Measurements from ENCODE around the gene UQCRH. TPM values are rescaled to one million over a fixed set of nuclear protein-coding genes. Genes with fewer than 3 reads are reported as not detected.
"Not testable (repeated sequence)": the region's sequence is repeated elsewhere in the genome, so short reads cannot be mapped to it uniquely, and the experiment has no call there.

UQCRH gene
- total and polyA plus RNA-seq, 2 of the 8 experiments (the other 6 are each of a cell fraction or from before 2014, with no cell fraction given): 626 to 1,112 TPM

- H4K91ac ChIP-seq (replicated peaks; ENCODE audit: insufficient read length, low read length); H4K8ac ChIP-seq (ENCODE audit: extremely low read depth, insufficient read depth, low read length); DNase-seq (ENCODE audit: low read depth in 1 of 2, low spot score in 2 of 2); H3K4ac ChIP-seq (replicated peaks; ENCODE audit: insufficient read length, low read depth, low read length); H3K56ac ChIP-seq (replicated peaks; ENCODE audit: insufficient read length, low read depth, low read length); H3K4me2 ChIP-seq (ENCODE audit: insufficient read depth in 1 of 2, low read depth in 2 of 2, low read length in 2 of 2); FAIRE-seq; H3K23ac ChIP-seq (ENCODE audit: insufficient read length); H3K27ac ChIP-seq (ENCODE audit: low read depth, low read length); H4K5ac ChIP-seq (ENCODE audit: insufficient read length, low read depth, low read length); H3K4me1 ChIP-seq (replicated peaks in 1 of 4; ENCODE audit: control insufficient read depth in 3 of 4, insufficient read depth in 4 of 4, low read length in 3 of 4); CTCF ChIA-PET (ENCODE audit: partially characterized antibody); H2BK12ac ChIP-seq (ENCODE audit: low read depth, low read length); H2AK5ac ChIP-seq (ENCODE audit: low read depth, low read length); H3K14ac ChIP-seq (ENCODE audit: insufficient read length); H3K18ac ChIP-seq (ENCODE audit: extremely low read depth, low read length); H3K23me2 ChIP-seq (ENCODE audit: low read depth, low read length); H2BK120ac ChIP-seq (replicated peaks; ENCODE audit: low read depth, low read length); H3K9me3 ChIP-seq (ENCODE audit: insufficient read depth in 2 of 2, low read depth in 1 of 2, low read length in 1 of 2); H2BK20ac ChIP-seq (ENCODE audit: low read length); H2AFZ ChIP-seq (ENCODE audit: low read length); H3K36me3 ChIP-seq (ENCODE audit: control insufficient read depth in 2 of 4, insufficient read depth in 4 of 4, low read length in 3 of 4); H3K9ac ChIP-seq (replicated peaks in 1 of 4; ENCODE audit: extremely low read depth in 1 of 4, low read depth in 3 of 4, low read length in 3 of 4); POLR2A ChIA-PET (ENCODE audit: partially characterized antibody); H3K79me2 ChIP-seq (ENCODE audit: control insufficient read depth in 1 of 2, insufficient read depth in 2 of 2, low read length in 2 of 2); H3K79me1 ChIP-seq (ENCODE audit: low read depth, low read length); H4K20me1 ChIP-seq (replicated peaks in 1 of 2; ENCODE audit: control insufficient read depth in 1 of 2, insufficient read depth in 2 of 2, low read length in 2 of 2); H2BK5ac ChIP-seq (ENCODE audit: low read depth, low read length); H3K4me3 ChIP-seq (ENCODE audit: extremely low read depth in 1 of 4, insufficient read depth in 2 of 4, low read depth in 3 of 4, low read length in 4 of 4); H3K27me3 ChIP-seq (replicated peaks in 1 of 4; ENCODE audit: control insufficient read depth in 3 of 4, extremely low read depth in 1 of 4, insufficient read depth in 3 of 4, low read length in 3 of 4); H2BK15ac ChIP-seq (ENCODE audit: low read length): not testable (repeated sequence)
- WGBS, 2 experiments (ENCODE audit: extremely low coverage in 1 of 2, insufficient coverage in 1 of 2, insufficient read length in 1 of 2, insufficient replicate concordance in 2 of 2, low coverage in 1 of 2, low lambda C conversion rate in 2 of 2, missing lambda C conversion rate in 1 of 2): 88% methylated on average over 6 of the region's 6 CpGs; no CpG with 5 or more reads in 1 of the 2 experiments
Observed at GRCh38 chr1:46322191-46322590, 18.7 kb downstream of the UQCRH start.

DNA sequence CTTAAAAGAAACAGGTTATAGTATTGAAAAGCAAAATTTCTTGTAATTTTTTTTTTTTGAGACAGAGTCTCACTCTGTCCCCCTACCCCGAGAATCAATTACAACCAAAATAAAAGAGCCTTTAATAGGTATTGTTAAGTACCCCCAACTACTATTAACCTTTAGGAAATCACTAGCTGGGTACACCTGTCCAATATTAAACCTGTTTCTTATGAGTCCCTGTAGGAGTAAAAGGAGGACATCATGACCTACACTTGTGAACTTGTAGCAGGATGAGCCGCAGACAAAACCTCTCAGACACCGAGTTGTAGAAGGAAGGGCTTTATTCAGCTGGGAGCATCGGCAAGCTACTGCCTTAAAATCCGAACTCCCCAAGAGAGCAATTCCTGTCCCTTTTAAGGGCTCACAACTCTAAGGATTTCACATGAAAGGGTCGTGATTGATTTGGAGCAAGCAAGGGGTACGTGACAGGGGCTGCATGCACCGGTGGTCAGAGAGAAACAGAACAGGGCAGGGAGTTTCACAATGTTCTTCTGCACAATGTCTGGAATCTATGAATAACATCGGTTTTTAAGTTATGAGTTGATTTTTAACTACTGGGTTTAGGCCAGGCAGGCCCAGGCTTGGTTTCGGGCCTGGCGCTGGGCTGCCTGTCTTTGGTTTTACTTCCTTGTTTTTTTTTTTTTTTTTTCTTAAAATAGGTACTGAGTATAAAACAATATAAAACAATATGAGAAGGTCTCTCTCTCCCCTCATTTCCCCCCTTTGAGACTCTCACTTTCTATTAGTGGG is 22.0 kb downstream of the UQCRH start:
- WGBS, 2 experiments (ENCODE audit: extremely low coverage in 1 of 2, insufficient coverage in 1 of 2, insufficient read length in 1 of 2, insufficient replicate concordance in 2 of 2, low coverage in 1 of 2, low lambda C conversion rate in 2 of 2, missing lambda C conversion rate in 1 of 2): 94% methylated on average over 11 of the region's 11 CpGs; no CpG with 5 or more reads in 1 of the 2 experiments

More for the DNA sequence above, 22.0 kb downstream of the UQCRH start:
- not testable (repeated sequence) for H3K9ac ChIP-seq (replicated peaks in 1 of 4; ENCODE audit: extremely low read depth in 1 of 4, low read depth in 3 of 4, low read length in 3 of 4); H4K8ac ChIP-seq (ENCODE audit: extremely low read depth, insufficient read depth, low read length); H3K56ac ChIP-seq (replicated peaks; ENCODE audit: insufficient read length, low read depth, low read length); H3K27ac ChIP-seq (ENCODE audit: low read depth, low read length); H3K9me3 ChIP-seq (ENCODE audit: insufficient read depth in 2 of 2, low read depth in 1 of 2, low read length in 1 of 2); H3K4me2 ChIP-seq (ENCODE audit: insufficient read depth in 1 of 2, low read depth in 2 of 2, low read length in 2 of 2); DNase-seq (ENCODE audit: low read depth in 1 of 2, low spot score in 2 of 2); H3K79me1 ChIP-seq (ENCODE audit: low read depth, low read length); H2BK12ac ChIP-seq (ENCODE audit: low read depth, low read length); H3K4ac ChIP-seq (replicated peaks; ENCODE audit: insufficient read length, low read depth, low read length); H4K5ac ChIP-seq (ENCODE audit: insufficient read length, low read depth, low read length); H2BK5ac ChIP-seq (ENCODE audit: low read depth, low read length); H3K4me3 ChIP-seq (ENCODE audit: extremely low read depth in 1 of 4, insufficient read depth in 2 of 4, low read depth in 3 of 4, low read length in 4 of 4); H2AK5ac ChIP-seq (ENCODE audit: low read depth, low read length); H4K91ac ChIP-seq (replicated peaks; ENCODE audit: insufficient read length, low read length); H3K23me2 ChIP-seq (ENCODE audit: low read depth, low read length); H3K27me3 ChIP-seq (replicated peaks in 1 of 4; ENCODE audit: control insufficient read depth in 3 of 4, extremely low read depth in 1 of 4, insufficient read depth in 3 of 4, low read length in 3 of 4); H2BK15ac ChIP-seq (ENCODE audit: low read length); H4K20me1 ChIP-seq (replicated peaks in 1 of 2; ENCODE audit: control insufficient read depth in 1 of 2, insufficient read depth in 2 of 2, low read length in 2 of 2); H3K4me1 ChIP-seq (replicated peaks in 1 of 4; ENCODE audit: control insufficient read depth in 3 of 4, insufficient read depth in 4 of 4, low read length in 3 of 4); H2BK120ac ChIP-seq (replicated peaks; ENCODE audit: low read depth, low read length); FAIRE-seq; H3K14ac ChIP-seq (ENCODE audit: insufficient read length); H3K36me3 ChIP-seq (ENCODE audit: control insufficient read depth in 2 of 4, insufficient read depth in 4 of 4, low read length in 3 of 4); H2AFZ ChIP-seq (ENCODE audit: low read length); H3K23ac ChIP-seq (ENCODE audit: insufficient read length); H2BK20ac ChIP-seq (ENCODE audit: low read length); H3K18ac ChIP-seq (ENCODE audit: extremely low read depth, low read length); H3K79me2 ChIP-seq (ENCODE audit: control insufficient read depth in 1 of 2, insufficient read depth in 2 of 2, low read length in 2 of 2)
- ChIA-PET POLR2A (ENCODE audit: partially characterized antibody) (interaction anchor here (0.6 to 2.0 kb wide), 3 partner anchors 8 to 15 kb away, joined by 3 to 9 read pairs (median 8); no protein-coding TSS in a partner anchor), CTCF (ENCODE audit: partially characterized antibody) (interaction anchor here (1.6 kb wide), 1 partner anchor 21 kb away, joined by 3 read pairs; no protein-coding TSS in a partner anchor)
